Transverse colon (tissue), 4 donors: ENCODE measurements around the gene PBX1. TPM values are rescaled to one million over a fixed set of nuclear protein-coding genes. Genes with fewer than 3 reads are reported as not detected.
A peak's percentile ranks its signal among the peaks of the same experiment; 100 is the strongest.

Source experiments
- DNase-seq: peaks from one replicate; pipeline ENCODE4 v3.0.0-alpha.2; 2019
- H3K27ac ChIP-seq, 4 donors: fragments of 200-600 bp; sonication (generic); 2 replicates each; pipeline ENCODE4 v1.5.1; 2016 to 2018; ENCODE audit warnings: inconsistent platforms in 4 of 4
- H3K27me3 ChIP-seq: fragments of 200-600 bp; sonication (generic); 2 replicates; pipeline ENCODE4 v1.5.1; 2017; ENCODE audit warnings: inconsistent platforms
- H3K36me3 ChIP-seq, 4 donors: fragments of 200-600 bp; sonication (generic); 2 replicates each; pipeline ENCODE4 v1.5.1; 2017 to 2019; ENCODE audit warnings: inconsistent platforms in 4 of 4
- H3K4me1 ChIP-seq, 4 donors: fragments of 200-600 bp; sonication (generic); 2 replicates each; pipeline ENCODE4 v1.5.1; 2017 to 2020; ENCODE audit warnings: inconsistent platforms in 4 of 4
- H3K4me3 ChIP-seq, 4 donors: fragments of 200-600 bp; sonication (generic); 1 replicate in 1 of 4; 2 replicates in 3 of 4; pipeline versions ENCODE4 v1.5.1 to v1.6.1; 2017 to 2019; ENCODE audit warnings: inconsistent platforms in 4 of 4
- H3K9me3 ChIP-seq, 2 donors: fragments of 200-600 bp; sonication (generic); 2 replicates each; pipeline ENCODE4 v1.5.1; 2017 to 2019; ENCODE audit warnings: inconsistent platforms in 2 of 2
- EP300 ChIP-seq: sonication (generic); formaldehyde crosslinking; IDR thresholded peaks from one replicate; pipeline ENCODE4 v1.6.1; 2017; ENCODE audit warnings: antibody characterized with exemption, low read depth
- POLR2A ChIP-seq: fragments of 450-650 bp; IDR thresholded peaks from one replicate; pipeline ENCODE4 v1.6.1; 2016; ENCODE audit warnings: antibody characterized with exemption, mild to moderate bottlenecking, moderate library complexity
- POLR2AphosphoS5 ChIP-seq, 3 donors: sonication (generic); formaldehyde crosslinking; IDR thresholded peaks; one replicate each; pipeline ENCODE4 v1.6.1; 2016; ENCODE audit warnings: antibody characterized with exemption in 3 of 3
- WGBS, 2 donors: methylation state at CpG; one replicate each; pipeline ENCODE4 v1.1.5; 2018; ENCODE audit warnings: low coverage in 1 of 2; 5-methylcytosine and 5-hydroxymethylcytosine counted together
- in situ Hi-C, 4 donors: fragments of 200-750 bp; cut with MboI; loops; one replicate each; pipeline versions ENCODE4 v1.15.0 to v1.15.1; 2017; ENCODE audit warnings: low sequenced_read_pairs in 3 of 4, low pct_ligation_motif_present in 1 of 4, low pct_unique_long_range_greater_than_20kb in 1 of 4
- intact Hi-C: fragments of 100-400 bp; cut with DNase I; formaldehyde crosslinking; loops from one replicate; pipeline ENCODE4 v1.15.1; 2023; ENCODE audit warnings: low total_unique reads
- total RNA-seq, 4 donors: library from RNA; depleted of rRNA; stranded (reverse); fragments of >200 nt; gene quantifications; one replicate each; pipeline ENCODE4 v1.1.0, GENCODE V29; 2016
- TF ChIP-seq, protein P1 (sequence below), 5 experiments: fragments of 200-600 bp in 3 of 5; fragments of 450-650 bp in 2 of 5; sonication (generic) in 3 of 5; IDR thresholded peaks; 1 replicate in 2 of 5; 2 replicates in 3 of 5; pipeline ENCODE4 v1.5.1; 2016 to 2017; ENCODE audit warnings: antibody characterized with exemption in 5 of 5, inconsistent platforms in 3 of 5, mild to moderate bottlenecking in 2 of 5, moderate library complexity in 1 of 5

The PBX1 gene
- total RNA-seq, 4 donors from 2014 or later = 46.8 to 77.2 (median 50.7) TPM

DNA sequence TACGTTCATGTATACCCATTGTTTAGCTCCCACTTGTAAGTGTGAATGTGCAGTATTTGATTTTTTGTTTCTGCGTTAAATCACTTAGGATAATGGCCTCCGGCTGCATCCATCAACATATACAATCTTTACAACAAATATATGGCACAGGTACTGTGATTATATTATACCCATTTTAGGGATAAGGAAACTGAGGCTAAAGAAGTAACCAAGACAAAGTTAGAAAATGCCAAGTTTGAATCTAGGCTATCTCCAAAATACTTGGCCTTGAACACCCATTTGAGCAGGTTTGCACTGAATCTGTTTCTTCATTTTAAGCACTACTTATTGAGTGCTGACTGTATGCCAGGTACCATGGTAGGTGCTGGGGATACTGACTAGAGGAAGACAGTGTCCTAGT is 149.6 kb downstream of the PBX1 start:
- no peak overlapping the region for H3K4me3 ChIP-seq
- peak overlapping the region in 3 of 4 donors; percentile 74 to 86 (median 76) for H3K27ac ChIP-seq
- H3K9me3 ChIP-seq = no peaks in the 10 kb centered on the region
- no peaks in the 10 kb centered on the region for H3K36me3 ChIP-seq
- 84 to 90% methylated on average over 3 of the region's 3 CpGs for WGBS, 2 donors
- H3K27me3 ChIP-seq = no peaks in the 10 kb centered on the region
- no peak for DNase-seq
- in situ Hi-C loops = no loop called here
- intact Hi-C loops = loop anchor here (10.0 kb wide), 1 partner anchor 76 kb away; no protein-coding TSS in a partner anchor
- H3K4me1 ChIP-seq = peaks cover 47 to 88% (median 56%) of the 10 kb centered on the region in 4 donors
- TF ChIP-seq, protein P1, sequence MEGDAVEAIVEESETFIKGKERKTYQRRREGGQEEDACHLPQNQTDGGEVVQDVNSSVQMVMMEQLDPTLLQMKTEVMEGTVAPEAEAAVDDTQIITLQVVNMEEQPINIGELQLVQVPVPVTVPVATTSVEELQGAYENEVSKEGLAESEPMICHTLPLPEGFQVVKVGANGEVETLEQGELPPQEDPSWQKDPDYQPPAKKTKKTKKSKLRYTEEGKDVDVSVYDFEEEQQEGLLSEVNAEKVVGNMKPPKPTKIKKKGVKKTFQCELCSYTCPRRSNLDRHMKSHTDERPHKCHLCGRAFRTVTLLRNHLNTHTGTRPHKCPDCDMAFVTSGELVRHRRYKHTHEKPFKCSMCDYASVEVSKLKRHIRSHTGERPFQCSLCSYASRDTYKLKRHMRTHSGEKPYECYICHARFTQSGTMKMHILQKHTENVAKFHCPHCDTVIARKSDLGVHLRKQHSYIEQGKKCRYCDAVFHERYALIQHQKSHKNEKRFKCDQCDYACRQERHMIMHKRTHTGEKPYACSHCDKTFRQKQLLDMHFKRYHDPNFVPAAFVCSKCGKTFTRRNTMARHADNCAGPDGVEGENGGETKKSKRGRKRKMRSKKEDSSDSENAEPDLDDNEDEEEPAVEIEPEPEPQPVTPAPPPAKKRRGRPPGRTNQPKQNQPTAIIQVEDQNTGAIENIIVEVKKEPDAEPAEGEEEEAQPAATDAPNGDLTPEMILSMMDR (IDR thresholded peaks at IDR 0.05) = no peak
- TF ChIP-seq POLR2A (no peak), EP300 (no peak), POLR2AphosphoS5 (IDR thresholded peaks at IDR 0.05) (no peak)

DNA sequence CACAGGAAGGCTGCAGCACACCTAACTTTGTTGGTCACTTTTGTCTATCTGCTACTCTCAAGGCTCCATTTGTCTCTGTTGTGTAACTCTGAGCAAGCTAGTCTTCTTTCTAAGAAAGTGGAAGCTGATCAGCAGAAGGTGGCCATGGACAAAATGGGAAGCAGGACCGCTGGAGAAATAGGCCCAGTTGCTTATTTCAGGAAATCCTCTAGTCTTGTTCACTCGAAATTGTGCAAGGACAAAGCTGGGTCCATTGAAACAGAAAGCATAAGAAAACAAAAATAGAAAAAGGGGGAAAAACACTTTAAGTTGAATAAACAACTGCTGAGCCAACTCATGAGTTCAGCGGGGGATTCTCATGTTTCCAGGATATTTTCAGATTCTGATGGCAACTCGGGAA is 150.1 kb downstream of the PBX1 start:
- WGBS, 2 donors = 42 to 57% methylated on average over 4 of the region's 4 CpGs
- Histone ChIP-seq H3K4me1 (peaks cover 48 to 88% (median 54%) of the 10 kb centered on the region in 4 donors), H3K27ac (peak overlapping the region in 3 of 4 donors; percentile 74 to 86 (median 76)), H3K4me3 (no peak overlapping the region), H3K27me3 (no peaks in the 10 kb centered on the region), H3K36me3 (no peaks in the 10 kb centered on the region), H3K9me3 (no peaks in the 10 kb centered on the region)
- TF ChIP-seq, protein P1 (IDR thresholded peaks at IDR 0.05) = no peak
- no peak for TF ChIP-seq POLR2A
- no peak for TF ChIP-seq EP300
- no peak for TF ChIP-seq POLR2AphosphoS5 (IDR thresholded peaks at IDR 0.05)
- DNase-seq = no peak
- in situ Hi-C loops (no loop called here), intact Hi-C loops (loop anchor here (10.0 kb wide), 1 partner anchor 76 kb away; no protein-coding TSS in a partner anchor)

DNA sequence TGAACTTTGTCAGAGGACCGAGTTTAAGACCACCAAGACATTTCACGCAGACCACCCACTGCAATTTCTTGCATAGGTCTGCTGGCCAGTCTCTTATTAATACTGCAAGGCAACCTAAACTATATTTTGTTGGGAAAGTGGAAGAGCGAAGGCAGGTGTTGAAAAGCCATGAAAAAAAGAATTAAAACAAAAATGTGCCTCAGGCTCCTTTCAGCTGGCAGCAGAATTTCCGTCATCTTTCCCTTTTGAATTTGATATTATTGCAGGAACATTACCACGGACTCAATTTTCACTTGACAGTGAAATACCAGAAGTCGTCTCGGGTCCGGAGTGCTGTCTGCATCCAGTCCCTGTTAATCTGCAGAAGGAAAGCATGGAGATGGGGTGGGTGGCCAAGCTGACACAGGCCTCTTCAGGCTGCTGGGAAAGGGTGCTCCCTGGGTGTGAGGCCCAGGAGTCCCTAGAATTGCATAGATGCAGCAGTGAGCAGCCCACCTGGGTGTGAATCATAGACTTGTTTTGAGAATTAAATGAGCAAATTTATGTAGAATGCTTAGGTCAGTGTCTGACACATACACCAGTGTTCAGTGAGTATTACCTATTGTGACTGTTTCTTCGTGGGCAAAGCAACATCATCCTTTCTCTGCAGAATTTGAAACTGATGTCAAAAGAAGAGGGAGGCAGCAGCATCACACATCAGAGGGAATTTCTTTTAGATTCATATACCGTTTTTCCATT is 150.7 kb downstream of the PBX1 start:
- no peak overlapping the region for H3K4me3 ChIP-seq
- peaks cover 45 to 84% (median 51%) of the 10 kb centered on the region in 4 donors for H3K4me1 ChIP-seq
- peak overlapping the region in 3 of 4 donors; percentile 74 to 86 (median 76) for H3K27ac ChIP-seq
- no peaks in the 10 kb centered on the region for H3K9me3 ChIP-seq
- WGBS, 2 donors = 75 to 81% methylated on average over 10 of the region's 10 CpGs
- H3K36me3 ChIP-seq = no peaks in the 10 kb centered on the region
- intact Hi-C loops (loop anchor here (10.0 kb wide), 1 partner anchor 75 kb away; no protein-coding TSS in a partner anchor), in situ Hi-C loops (no loop called here)
- no peaks in the 10 kb centered on the region for H3K27me3 ChIP-seq
- no peak for DNase-seq
- TF ChIP-seq, protein P1 (IDR thresholded peaks at IDR 0.05) = no peak
- TF ChIP-seq EP300 = no peak
- TF ChIP-seq POLR2AphosphoS5 (IDR thresholded peaks at IDR 0.05) = no peak
- no peak for TF ChIP-seq POLR2A

DNA sequence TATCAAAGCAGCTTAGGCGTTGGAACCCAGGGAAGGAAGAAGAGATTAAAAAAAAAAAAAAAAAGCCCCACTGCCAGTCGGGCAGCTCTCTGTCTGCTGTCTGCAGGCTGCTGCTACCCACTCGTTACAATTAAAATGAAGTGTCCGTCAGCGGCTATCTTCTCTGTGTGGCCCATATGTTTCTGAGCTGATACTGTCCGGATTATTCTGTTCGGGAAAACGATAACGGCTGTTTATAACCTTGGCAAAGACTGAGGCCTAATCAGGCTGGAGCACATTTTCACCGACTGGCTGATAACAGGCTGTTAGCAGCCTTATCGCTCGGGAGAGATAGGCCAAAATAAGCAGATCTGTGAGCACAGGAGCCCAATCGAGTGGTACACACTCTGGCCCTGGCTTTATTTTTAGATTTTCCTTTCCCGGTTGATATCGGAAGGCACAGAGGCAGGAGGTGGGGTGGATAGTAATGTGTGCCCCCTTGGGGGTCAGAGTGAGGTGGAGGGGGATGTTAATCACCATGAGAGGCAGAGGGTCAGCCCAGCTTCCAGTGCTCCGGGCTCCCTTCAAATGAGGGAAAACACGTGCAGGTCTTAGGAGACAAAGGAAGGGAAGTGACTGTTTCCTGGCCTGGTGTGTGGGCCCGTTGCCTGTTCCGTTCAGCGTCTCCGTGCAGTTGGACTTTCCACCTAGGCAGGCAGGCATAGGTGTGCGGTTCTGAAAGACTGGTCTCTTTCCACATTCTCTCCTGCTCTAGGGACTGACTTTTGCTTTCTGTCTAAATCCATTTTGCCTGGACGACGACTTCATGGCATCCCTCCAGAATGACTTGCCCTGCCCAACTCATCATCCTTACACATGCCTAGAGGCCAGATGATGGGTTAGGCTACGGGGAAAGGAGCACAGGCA is 153.4 kb downstream of the PBX1 start:
- peak; percentile 37 for DNase-seq
- in situ Hi-C loops = no loop called here
- TF ChIP-seq EP300 (no peak), POLR2A (no peak), POLR2AphosphoS5 (IDR thresholded peaks at IDR 0.05) (no peak)
- TF ChIP-seq, protein P1 (IDR thresholded peaks at IDR 0.05) = no peak

More for the DNA sequence above, 153.4 kb downstream of the PBX1 start:
- intact Hi-C loops = no loop called here
- Histone ChIP-seq H3K27me3 (no peaks in the 10 kb centered on the region), H3K9me3 (no peaks in the 10 kb centered on the region), H3K4me1 (peaks cover 25 to 65% (median 32%) of the 10 kb centered on the region in 4 donors), H3K27ac (peak overlapping the region; percentile 50 to 56 (median 54)), H3K36me3 (no peaks in the 10 kb centered on the region), H3K4me3 (no peak overlapping the region)
- whole genome bisulfite sequencing, 2 donors = 31 to 34% methylated on average over 9 to 25 of the region's 25 CpGs
